Natural killer cell (primary cell): ENCODE data around the gene SOWAHD. TPM values are rescaled to one million over a fixed set of nuclear protein-coding genes. Genes with fewer than 3 reads are reported as not detected.

Experiments
- ATAC-seq, 3 donors: fragments of 150-1000 bp in 2 of 3; fragments of 200-7000 bp in 1 of 3; cut with Tn5 transposase; 1 replicate in 1 of 3; 2 replicates in 2 of 3; pipeline ENCODE4 v1.10.0; 2021; ENCODE audit warnings: mild to moderate bottlenecking in 2 of 3, moderate library complexity in 2 of 3
- DNase-seq, 2 donors: peaks; one replicate each; pipeline versions ENCODE4 v3.0.0 to v3.0.0-alpha.2; 2013 to 2021; ENCODE audit warnings: mixed read lengths in 1 of 2
- H3K27ac ChIP-seq: one replicate; pipeline ENCODE4 v1.5.1; 2013; ENCODE audit warnings: mild to moderate bottlenecking, low read length
- H3K27me3 ChIP-seq: one replicate; pipeline ENCODE4 v1.6.1; 2013; ENCODE audit warnings: low read length; ENCODE audit not compliant: control insufficient read depth, insufficient read depth
- H3K36me3 ChIP-seq: one replicate; pipeline ENCODE4 v1.6.1; 2013; ENCODE audit warnings: low read length; ENCODE audit not compliant: control insufficient read depth, insufficient read depth
- H3K4me1 ChIP-seq: one replicate; pipeline ENCODE4 v1.6.1; 2013; ENCODE audit warnings: low read length; ENCODE audit not compliant: control insufficient read depth, insufficient read depth
- H3K4me3 ChIP-seq: one replicate; pipeline ENCODE4 v1.5.1; 2013; ENCODE audit warnings: low read length
- H3K9me3 ChIP-seq: one replicate; pipeline ENCODE4 v1.6.1; 2013; ENCODE audit warnings: low read length; ENCODE audit not compliant: control insufficient read depth, insufficient read depth
- H3K27ac Mint-ChIP-seq, 2 donors: one replicate each; pipeline ENCODE4 v1.8.0; 2022; ENCODE audit warnings: mild to moderate bottlenecking in 2 of 2, mixed read lengths in 2 of 2, moderate library complexity in 1 of 2
- H3K27me3 Mint-ChIP-seq, 2 donors: one replicate each; pipeline ENCODE4 v1.8.0; 2022; ENCODE audit warnings: low read depth in 2 of 2, mixed read lengths in 2 of 2
- H3K36me3 Mint-ChIP-seq: one replicate; pipeline ENCODE4 v1.8.0; 2022; ENCODE audit warnings: mixed read lengths
- H3K4me1 Mint-ChIP-seq, 2 donors: one replicate each; pipeline ENCODE4 v1.8.0; 2022; ENCODE audit warnings: mixed read lengths in 2 of 2
- H3K4me3 Mint-ChIP-seq: one replicate; pipeline ENCODE4 v1.8.0; 2022; ENCODE audit warnings: mild to moderate bottlenecking, moderate library complexity, mixed read lengths
- H3K9me3 Mint-ChIP-seq, 2 donors: one replicate each; pipeline ENCODE4 v1.8.0; 2022; ENCODE audit warnings: mixed read lengths in 2 of 2
- WGBS: methylation state at CpG from one replicate; pipeline ENCODE4 v1.1.7; 2013; ENCODE audit warnings: missing lambda C conversion rate; ENCODE audit not compliant: insufficient coverage; 5-methylcytosine and 5-hydroxymethylcytosine counted together
- intact Hi-C: fragments of 100-400 bp; cut with micrococcal nuclease; formaldehyde crosslinking; loops from one replicate; pipeline ENCODE4 v1.14.2; 2022
- total RNA-seq, 4 donors: library from RNA; stranded (reverse); fragments of 120-200 nt in 1 of 4; gene quantifications; one replicate each; pipeline versions ENCODE4 v1.2.3 to v1.2.4, GENCODE V29; 2013 to 2022
- TF ChIP-seq, protein P1 (sequence below): fragments of 200-600 bp; IDR thresholded peaks from one replicate; pipeline ENCODE4 v1.8.0; 2022; ENCODE audit warnings: antibody characterized with exemption

The SOWAHD gene
- total RNA-seq, 3 donors from 2014 or later (not counting 1 experiment from before 2014, with no cell fraction given) = 0.23 TPM; not detected in 2

DNA sequence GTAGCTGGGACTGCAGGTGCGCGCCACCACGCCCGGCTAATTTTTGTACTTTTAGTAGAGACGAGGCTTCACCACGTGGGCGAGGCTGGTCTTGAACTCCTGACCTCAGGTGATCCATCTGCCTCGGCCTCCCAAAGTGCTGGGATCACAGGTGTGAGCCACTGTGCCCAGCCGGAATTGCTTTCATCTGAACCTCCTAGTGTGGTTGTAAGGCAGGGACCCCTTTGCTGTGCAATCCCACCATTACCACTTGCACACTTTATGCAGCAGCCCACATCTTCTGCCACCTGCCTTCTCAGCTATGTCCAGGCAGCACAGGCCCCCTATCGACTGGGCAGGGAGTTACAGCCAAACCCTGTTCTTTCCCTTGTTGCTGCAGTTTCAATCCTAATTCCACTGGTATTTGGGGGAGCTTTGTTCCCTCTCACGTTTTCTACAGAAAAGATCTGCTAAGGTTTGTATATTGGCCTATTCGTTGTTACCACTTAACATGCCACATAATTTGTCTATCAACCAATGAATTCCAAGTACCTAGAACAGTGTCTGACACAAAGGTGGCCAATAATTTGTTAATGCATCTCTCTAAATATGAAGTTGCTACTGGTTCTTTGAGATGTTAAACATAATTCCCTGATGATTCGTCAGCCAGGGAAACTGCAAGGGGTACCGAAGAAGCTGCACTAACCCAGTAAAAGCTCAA is 26.5 kb downstream of the SOWAHD start:
- Histone ChIP-seq H3K36me3 (peaks cover 28% of the 10 kb centered on the region), H3K27ac (no peak overlapping the region), H3K4me1 (peaks cover 27% of the 10 kb centered on the region), H3K9me3 (no peaks in the 10 kb centered on the region), H3K27me3 (no peaks in the 10 kb centered on the region), H3K4me3 (no peak overlapping the region)
- TF ChIP-seq, protein P1, sequence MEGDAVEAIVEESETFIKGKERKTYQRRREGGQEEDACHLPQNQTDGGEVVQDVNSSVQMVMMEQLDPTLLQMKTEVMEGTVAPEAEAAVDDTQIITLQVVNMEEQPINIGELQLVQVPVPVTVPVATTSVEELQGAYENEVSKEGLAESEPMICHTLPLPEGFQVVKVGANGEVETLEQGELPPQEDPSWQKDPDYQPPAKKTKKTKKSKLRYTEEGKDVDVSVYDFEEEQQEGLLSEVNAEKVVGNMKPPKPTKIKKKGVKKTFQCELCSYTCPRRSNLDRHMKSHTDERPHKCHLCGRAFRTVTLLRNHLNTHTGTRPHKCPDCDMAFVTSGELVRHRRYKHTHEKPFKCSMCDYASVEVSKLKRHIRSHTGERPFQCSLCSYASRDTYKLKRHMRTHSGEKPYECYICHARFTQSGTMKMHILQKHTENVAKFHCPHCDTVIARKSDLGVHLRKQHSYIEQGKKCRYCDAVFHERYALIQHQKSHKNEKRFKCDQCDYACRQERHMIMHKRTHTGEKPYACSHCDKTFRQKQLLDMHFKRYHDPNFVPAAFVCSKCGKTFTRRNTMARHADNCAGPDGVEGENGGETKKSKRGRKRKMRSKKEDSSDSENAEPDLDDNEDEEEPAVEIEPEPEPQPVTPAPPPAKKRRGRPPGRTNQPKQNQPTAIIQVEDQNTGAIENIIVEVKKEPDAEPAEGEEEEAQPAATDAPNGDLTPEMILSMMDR = peak; percentile 65
- intact Hi-C loops = no loop called here
- WGBS = 78% methylated on average over 13 of the region's 14 CpGs
- Mint-ChIP-seq H3K4me1 (peaks cover 9 to 13% of the 10 kb centered on the region in 2 donors), H3K36me3 (no peaks in the 10 kb centered on the region), H3K27me3 (no peaks in the 10 kb centered on the region), H3K9me3 (no peaks in the 10 kb centered on the region), H3K27ac (peak overlapping the region; percentile 19 to 48), H3K4me3 (no peak overlapping the region)
- ATAC-seq = peak; percentile 54 to 90 (median 75)
- DNase-seq = peak; percentile 32 to 69

DNA sequence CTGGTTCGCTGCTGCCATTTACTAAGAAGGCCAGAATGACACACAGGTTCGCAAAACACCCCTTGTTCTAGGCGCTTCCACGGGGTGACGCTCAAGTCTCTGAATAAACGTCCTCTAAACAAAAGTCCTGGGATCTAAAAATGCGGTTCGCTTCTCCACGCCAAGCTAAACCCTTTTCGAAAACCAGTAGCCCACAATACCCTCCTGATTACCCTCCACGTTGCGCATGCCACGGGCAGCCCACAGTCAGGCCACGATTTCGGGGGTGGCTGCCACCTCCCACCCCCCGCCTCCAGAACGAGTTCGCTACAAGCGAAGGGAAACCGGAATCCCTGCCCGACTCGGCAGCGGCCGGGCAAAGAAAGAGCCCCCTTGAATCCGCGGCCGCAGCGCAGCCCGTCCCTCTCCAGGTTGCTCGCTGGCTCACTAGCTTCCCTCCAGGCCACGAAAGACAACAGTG is 32.6 kb downstream of the SOWAHD start:
- Histone ChIP-seq H3K4me3 (peak overlapping the region; percentile 69), H3K27ac (peak overlapping the region; percentile 100), H3K9me3 (no peaks in the 10 kb centered on the region), H3K4me1 (peaks cover 31% of the 10 kb centered on the region), H3K27me3 (no peaks in the 10 kb centered on the region), H3K36me3 (peaks cover 19% of the 10 kb centered on the region)
- H3K27ac Mint-ChIP-seq = peak overlapping the region; percentile 96 to 97
- H3K4me1 Mint-ChIP-seq = peaks cover 0 to 16% of the 10 kb centered on the region in 2 donors
- no peaks in the 10 kb centered on the region for H3K36me3 Mint-ChIP-seq
- no peaks in the 10 kb centered on the region for H3K27me3 Mint-ChIP-seq
- TF ChIP-seq, protein P1 = no peak
- peak in 1 of 2 donors; percentile 69 for DNase-seq
- H3K4me3 Mint-ChIP-seq = peak overlapping the region; percentile 92
- H3K9me3 Mint-ChIP-seq = no peaks in the 10 kb centered on the region
- ATAC-seq = peak; percentile 21 to 38 (median 29)
- WGBS = under 1% methylated on average over 31 of the region's 31 CpGs
- intact Hi-C loops = loop anchor here (1.0 to 5.0 kb wide), 5 partner anchors 30 to 90 kb away; partner anchors contain the start of genes NDUFA1, RNF113A, SOWAHD and UPF3B

DNA sequence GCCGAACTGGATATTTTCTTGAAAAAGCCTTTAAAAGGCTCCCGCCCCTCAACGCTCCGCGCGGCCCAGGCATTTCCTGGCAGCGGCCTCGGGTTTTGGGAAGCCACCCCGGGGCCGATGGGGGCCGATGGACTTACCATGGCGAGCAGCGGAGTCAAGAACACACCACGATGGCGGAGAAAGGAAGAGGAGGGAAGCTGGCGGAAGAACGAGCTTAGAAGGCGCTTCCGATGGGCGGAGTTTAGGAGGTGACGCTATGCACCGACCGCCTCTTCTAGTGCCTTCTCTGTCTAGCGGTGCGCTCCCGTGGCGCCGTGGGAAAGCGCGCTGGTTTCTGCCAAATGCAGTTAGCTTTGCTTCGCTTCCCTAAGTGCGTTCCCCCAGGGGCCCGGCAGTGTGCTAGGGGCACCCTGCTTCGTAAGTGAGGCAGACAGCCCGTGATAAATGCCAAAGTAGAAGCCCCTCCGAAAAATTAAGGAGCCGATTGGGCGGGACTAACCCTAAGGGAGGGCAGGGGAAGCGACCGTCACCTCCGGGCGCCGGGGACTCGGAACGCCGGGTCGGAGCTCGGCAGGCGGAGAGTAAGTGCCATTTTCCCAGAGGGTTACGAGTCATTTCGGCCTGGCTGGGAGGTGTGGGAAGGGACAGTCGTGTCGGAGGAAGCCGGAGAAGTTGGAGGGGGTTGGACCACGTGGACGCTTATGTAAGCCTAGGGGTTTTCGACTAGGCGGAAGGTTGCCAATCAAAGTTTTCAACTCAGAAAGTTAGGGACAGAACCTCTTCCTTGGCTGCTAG is 33.2 kb downstream of the SOWAHD start, which contains the start of gene RPL39:
RPL39 (minus strand) TSS at position 194 of the 795 bp plus-strand sequence; CDS start at position 140, 54 bp downstream.
- intact Hi-C loops = loop anchor here (1.0 to 5.0 kb wide), 5 partner anchors 30 to 89 kb away; partner anchors contain the start of genes NDUFA1, RNF113A, SOWAHD and UPF3B
- Mint-ChIP-seq H3K27ac (peak within 1 kb of the TSS; percentile 96 to 97), H3K27me3 (no peaks in the 10 kb centered on the region), H3K9me3 (no peaks in the 10 kb centered on the region), H3K4me1 (peaks cover 0 to 16% of the 10 kb centered on the region in 2 donors), H3K4me3 (peak within 1 kb of the TSS; percentile 92), H3K36me3 (no peaks in the 10 kb centered on the region)
- Histone ChIP-seq H3K27ac (peak within 1 kb of the TSS; percentile 100), H3K9me3 (no peaks in the 10 kb centered on the region), H3K4me1 (peaks cover 31% of the 10 kb centered on the region), H3K36me3 (peaks cover 18% of the 10 kb centered on the region), H3K4me3 (peak within 1 kb of the TSS; percentile 69), H3K27me3 (no peaks in the 10 kb centered on the region)
- under 1% methylated on average over 58 of the region's 58 CpGs for WGBS
- peak; percentile 87 to 97 (median 92) for ATAC-seq
- DNase-seq = peak; percentile 70 to 92
- TF ChIP-seq, protein P1 = no peak
